ENCODE data around the gene C9orf78.
"Not testable (repeated sequence)": the region's sequence is repeated elsewhere in the genome, so short reads cannot be mapped to it uniquely, and the experiment has no call there.

The C9orf78 gene

DNA sequence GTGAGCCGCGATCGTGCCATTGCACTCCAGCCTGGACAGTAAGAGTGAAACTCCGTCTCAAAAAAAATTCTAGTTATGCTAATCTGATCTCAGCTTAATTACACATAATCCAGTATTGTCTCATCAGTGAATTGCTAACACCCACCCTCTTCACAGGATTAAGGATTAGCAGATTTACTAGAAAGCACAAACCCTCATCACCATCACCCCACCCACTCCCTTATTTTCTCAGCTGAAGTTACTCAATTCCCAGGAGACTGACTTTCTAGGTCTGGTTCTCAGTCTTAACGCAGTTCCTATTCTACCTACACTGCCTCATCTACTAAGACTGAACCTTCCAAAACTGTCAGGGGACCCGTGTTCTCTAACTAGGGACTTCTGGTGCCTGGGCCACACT, 23.1 kb downstream of the C9orf78 start:
- DNase-seq (ENCODE audit: low read depth): no peak

- no peak for DNase-seq (ENCODE audit: low read depth)
These were observed 24.3 kb downstream of the C9orf78 start for GRCh38 chr9:129810788-129811187.

- DNase-seq (ENCODE audit: low read depth): no peak
These were observed 25.0 kb downstream of the C9orf78 start for GRCh38 chr9:129810116-129810515.

- no peak for DNase-seq (ENCODE audit: low read depth)
These were observed 25.7 kb downstream of the C9orf78 start for GRCh38 chr9:129809346-129809745.

DNA sequence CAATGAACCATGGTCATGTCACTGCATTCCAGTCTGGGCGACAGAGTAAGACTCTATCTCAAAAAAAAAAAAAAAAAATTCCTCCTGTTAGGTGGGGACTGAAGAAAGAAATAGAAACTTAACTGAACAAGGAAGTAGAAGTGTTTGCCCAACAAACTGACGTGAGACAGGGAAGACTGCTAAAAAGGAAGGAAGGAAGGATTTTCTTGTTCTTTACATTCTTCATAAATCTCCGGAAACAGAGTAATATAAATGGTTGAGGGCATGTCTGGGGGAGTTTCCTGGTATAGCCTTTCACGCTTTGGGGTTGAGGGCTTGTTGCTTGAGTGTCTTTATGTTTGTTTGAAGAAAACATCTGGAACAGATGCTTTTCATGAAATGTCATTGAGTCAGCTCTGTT, 29.0 kb downstream of the C9orf78 start:
- DNase-seq (ENCODE audit: low read depth): no peak

DNA sequence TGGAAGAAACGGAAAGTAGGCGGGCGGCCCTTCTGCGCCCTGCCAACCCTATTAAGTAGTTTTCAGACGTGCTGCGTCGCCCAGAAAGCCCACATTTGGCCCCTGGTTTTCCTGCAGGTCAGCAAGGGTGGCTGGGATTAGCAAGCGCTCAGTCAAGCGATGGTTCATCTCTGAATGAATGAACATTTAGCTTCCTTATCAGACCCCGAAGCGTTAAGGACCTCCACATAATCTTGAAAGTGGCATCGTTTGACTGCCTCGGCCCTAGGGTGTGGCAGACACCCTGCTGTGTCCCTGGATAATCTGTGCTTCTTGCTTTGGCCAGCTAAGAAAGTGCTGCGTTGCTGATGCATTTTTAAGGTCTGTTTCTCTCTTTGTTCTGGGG, 31.4 kb downstream of the C9orf78 start:
- DNase-seq (ENCODE audit: low read depth): no peak

- peak; percentile 86 for DNase-seq (ENCODE audit: low read depth)
These were observed 32.0 kb downstream of the C9orf78 start, which contains the start of gene TOR1B for GRCh38 chr9:129802833-129803675. Gene TOR1B, plus strand, starts transcription at chr9:129803184. Its CDS starts 29 bp downstream, at chr9:129803213.

DNA sequence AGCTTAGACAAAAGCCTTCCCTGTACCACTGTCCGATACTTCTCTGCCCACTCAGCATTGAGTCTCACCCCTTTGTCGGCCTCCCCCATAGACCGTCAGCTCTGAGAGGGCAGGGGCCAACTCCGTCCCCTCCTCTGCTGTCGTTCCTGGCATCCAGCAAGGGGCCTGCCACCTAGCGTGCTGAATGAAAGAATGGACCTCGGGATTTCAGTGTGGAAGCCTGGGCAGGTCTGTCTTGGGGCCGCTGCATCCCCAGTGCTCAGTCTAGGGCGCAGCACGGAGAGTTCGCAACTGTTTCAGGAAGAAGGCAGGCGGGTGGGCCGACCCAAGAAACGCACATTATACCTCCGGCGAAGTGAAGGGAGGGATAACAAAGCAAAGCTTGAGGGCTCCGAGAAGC, 33.6 kb downstream of the C9orf78 start:
- no peak for DNase-seq (ENCODE audit: low read depth)

- DNase-seq (ENCODE audit: low read depth): no peak
These were observed 36.1 kb downstream of the C9orf78 start for GRCh38 chr9:129798973-129799372.

- DNase-seq (ENCODE audit: low read depth): not testable (repeated sequence)
These were observed 39.0 kb downstream of the C9orf78 start for GRCh38 chr9:129796029-129796428.

- no peak for DNase-seq (ENCODE audit: low read depth)
These were observed 40.5 kb downstream of the C9orf78 start for GRCh38 chr9:129794549-129794948.

DNA sequence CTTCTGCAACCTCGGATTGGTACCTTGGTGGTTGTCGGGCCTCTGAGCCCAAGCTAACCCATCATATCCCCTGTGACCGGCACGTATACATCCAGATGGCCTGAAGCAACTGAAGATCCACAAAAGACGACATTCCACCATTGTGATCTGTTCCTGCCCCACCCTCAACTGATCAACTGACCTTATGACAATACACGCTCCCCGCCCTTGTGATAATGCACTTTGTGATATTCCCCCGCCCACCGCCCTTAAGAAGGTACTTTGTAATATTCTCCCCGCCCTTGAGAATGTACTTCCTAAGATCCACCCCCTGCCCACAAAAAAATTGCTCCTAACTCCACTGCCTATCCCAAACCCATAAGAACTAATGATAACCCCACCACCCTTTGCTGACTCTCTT, 48.6 kb downstream of the C9orf78 start:
- DNase-seq (ENCODE audit: low read depth): no peak

- DNase-seq (ENCODE audit: low read depth): no peak
These were observed 49.2 kb downstream of the C9orf78 start for GRCh38 chr9:129785866-129786265.

DNA sequence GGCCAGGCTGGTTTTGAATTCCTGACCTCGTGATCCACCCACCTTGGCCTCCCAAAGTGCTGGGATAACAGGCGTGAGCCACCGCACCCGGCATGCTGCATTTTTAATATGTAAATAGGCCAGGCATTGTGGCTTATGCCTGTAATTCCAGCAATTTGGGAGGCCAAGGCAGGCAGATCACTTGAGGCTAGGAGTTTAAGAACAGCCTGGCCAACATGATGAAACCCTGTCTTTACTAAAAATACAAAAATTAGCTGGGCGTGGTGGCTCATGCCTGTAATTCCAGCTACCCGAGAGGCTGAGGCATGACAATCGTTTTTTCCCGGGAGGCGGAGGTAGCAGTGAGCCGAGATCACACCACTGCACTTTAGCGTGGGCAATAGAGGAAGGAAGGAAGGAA, 50.1 kb downstream of the C9orf78 start:
- not testable (repeated sequence) for DNase-seq (ENCODE audit: low read depth)

DNA sequence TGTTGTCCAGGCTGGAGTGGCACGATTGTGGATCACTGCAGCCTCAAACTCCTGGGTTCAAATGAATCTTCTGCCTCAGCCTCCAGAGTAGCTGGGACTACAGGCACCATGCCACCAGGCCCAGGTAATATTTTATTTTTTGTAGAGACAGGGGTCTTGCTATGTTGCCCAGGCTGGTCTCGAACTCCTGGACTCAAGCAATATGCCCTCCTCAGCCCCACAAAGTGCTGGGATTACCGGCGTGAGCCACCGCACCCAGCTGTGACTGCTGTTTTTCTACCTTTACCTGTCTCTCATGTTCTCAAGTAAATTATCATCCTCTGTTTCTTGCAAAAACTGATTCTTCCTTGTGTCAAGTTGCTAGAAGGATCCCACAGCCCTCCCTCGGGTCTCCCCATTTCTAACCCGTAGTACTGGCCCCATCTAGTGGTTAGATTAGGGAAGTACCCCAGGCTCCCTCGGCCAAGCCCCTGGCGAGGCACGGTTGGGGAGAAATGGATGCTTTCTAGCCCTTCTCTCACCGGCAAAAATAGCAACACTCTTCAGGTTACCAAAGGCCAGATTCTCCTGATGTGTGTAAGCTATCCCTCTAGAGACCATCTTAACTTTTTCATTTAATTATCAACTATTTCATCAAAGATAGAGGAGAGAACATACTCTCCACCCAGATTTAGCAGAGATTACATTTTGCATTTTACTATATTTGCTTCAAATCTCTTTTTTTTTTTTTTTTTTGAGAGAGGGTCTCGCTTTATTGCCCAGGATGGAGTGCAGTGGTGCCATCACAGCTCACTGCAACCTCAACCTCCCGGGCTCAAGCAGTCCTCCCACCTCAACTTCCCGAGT, 51.3 kb downstream of the C9orf78 start:
- peak; percentile 59 for DNase-seq (ENCODE audit: low read depth)

- peak; percentile 22 for DNase-seq (ENCODE audit: low read depth)
These were observed 53.1 kb downstream of the C9orf78 start for GRCh38 chr9:129781981-129782380.

- no peak for DNase-seq (ENCODE audit: low read depth)
These were observed 53.9 kb downstream of the C9orf78 start for GRCh38 chr9:129781131-129781530.

DNA sequence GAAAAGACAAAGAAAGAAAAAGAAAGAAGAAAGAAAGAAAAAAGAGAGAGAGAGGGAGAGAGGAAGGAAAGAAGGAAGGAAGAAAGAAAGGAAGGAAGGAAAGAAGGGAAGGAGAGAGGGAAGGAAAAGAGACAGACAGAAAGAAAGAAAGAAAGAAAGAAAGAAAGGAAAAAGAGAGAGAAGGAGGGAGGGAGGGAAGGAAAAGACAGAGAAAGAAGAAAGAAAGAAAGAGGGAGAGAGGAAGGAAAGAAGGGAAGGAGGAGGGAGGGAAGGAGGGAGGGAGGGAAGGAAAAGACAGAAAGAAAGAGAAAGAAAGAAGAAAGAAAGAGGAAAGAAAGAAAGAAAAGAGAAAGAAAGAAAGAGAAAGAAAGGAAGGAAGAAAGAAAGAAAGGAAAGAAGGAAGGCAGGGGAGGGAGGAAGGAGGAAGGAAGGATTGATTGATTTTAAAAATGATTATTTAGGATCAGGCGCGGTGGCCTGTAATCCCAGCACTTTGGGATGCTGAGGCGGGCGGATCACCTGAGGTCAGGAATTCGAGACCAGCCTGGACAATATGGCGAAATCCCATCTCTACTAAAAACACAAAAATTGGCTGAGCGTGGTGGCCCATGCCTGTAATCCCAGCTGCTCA, 55.4 kb downstream of the C9orf78 start:
- no peak for DNase-seq (ENCODE audit: low read depth)

DNA sequence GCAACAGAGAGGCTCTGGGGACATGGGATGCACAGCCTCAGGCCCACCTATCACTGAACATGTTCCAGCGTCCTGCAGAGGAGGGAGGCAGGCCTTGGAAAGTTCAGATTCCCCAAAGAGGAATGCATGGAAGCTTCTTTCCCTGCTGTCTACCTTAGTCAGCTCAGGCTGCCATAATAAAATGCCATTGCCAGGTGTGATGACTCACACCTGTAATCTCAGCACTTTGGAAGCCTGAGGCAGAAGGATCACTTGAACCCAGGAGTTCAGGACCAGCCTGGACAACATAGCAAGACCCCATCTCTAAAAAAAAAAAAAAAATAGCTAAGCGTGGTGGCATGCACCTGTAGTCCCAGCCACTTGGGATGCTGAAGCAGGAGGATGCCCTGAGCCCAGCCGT, 56.6 kb downstream of the C9orf78 start:
- DNase-seq (ENCODE audit: low read depth): no peak

- DNase-seq (ENCODE audit: low read depth): no peak
These were observed 57.3 kb downstream of the C9orf78 start for GRCh38 chr9:129777769-129778130.

Data from stromal cell of bone marrow (primary cell).